Measurements from ENCODE around the gene RAP1GAP2.

RAP1GAP2 gene

GRCh38 chr17:3024346-3024745 lies 228.1 kb downstream of the RAP1GAP2 start:
- H3K27ac ChIP-seq (ENCODE audit: extremely low read depth, low read depth, low read length): no peak overlapping the region
- POLR2A ChIA-PET: no interaction called here
- no peaks in the 10 kb centered on the region for H3K4me1 ChIP-seq (ENCODE audit: control insufficient read depth, insufficient read depth, low read length)
- no peaks in the 10 kb centered on the region; the same call in none of the 2 replicates for H3K9me3 ChIP-seq (ENCODE audit: control insufficient read depth, insufficient read depth, low read depth, low read length)
- CTCF ChIA-PET: no interaction called here
- H3K36me3 ChIP-seq (ENCODE audit: control insufficient read depth in 2 of 2, insufficient read depth in 1 of 2, low read length in 2 of 2): peaks cover 14 to 52% of the 10 kb centered on the region in 2 experiments
- TF ChIP-seq ZBTB1 (tag by site-specific recombination; IDR thresholded peaks at IDR 0.05) (no peak), ZNF140 (tag by site-specific recombination; IDR thresholded peaks at IDR 0.05) (peak; percentile 96), ZNF266 (tag by site-specific recombination; IDR thresholded peaks at IDR 0.05; ENCODE audit: low read depth) (no peak), ZNF660 (tag by site-specific recombination; IDR thresholded peaks at IDR 0.05) (no peak)
- H3K4me3 ChIP-seq (ENCODE audit: low read depth, low read length): no peak overlapping the region

- POLR2A ChIA-PET: no interaction called here
- TF ChIP-seq REST (tag by site-specific recombination; IDR thresholded peaks at IDR 0.05) (peak; percentile 51; the same call in 1 of the 2 replicates), ZNF747 (tag by site-specific recombination; IDR thresholded peaks at IDR 0.05) (no peak)
- CTCF ChIA-PET: interaction anchor here (0.5 to 1.2 kb wide), 3 partner anchors 12 to 18 kb away, joined by 3 to 4 read pairs (median 3); no protein-coding TSS in a partner anchor
- H3K4me3 ChIP-seq (ENCODE audit: low read depth, low read length): no peak overlapping the region
- no peaks in the 10 kb centered on the region; the same call in none of the 2 replicates for H3K9me3 ChIP-seq (ENCODE audit: control insufficient read depth, insufficient read depth, low read depth, low read length)
- H3K4me1 ChIP-seq (ENCODE audit: control insufficient read depth, insufficient read depth, low read length): no peaks in the 10 kb centered on the region
- no peak overlapping the region for H3K27ac ChIP-seq (ENCODE audit: extremely low read depth, low read depth, low read length)
- H3K36me3 ChIP-seq (ENCODE audit: control insufficient read depth in 2 of 2, insufficient read depth in 1 of 2, low read length in 2 of 2): peaks cover 14 to 50% of the 10 kb centered on the region in 2 experiments
Measured at GRCh38 chr17:3025421-3026124, 229.3 kb downstream of the RAP1GAP2 start.

GRCh38 chr17:3026125-3026855 lies 230.1 kb downstream of the RAP1GAP2 start:
- CTCF ChIA-PET: interaction anchor here (1.2 kb wide), 1 partner anchor 13 kb away, joined by 3 read pairs; no protein-coding TSS in a partner anchor
- no peak overlapping the region for H3K4me3 ChIP-seq (ENCODE audit: low read depth, low read length)
- TF ChIP-seq ZNF133 (tag by site-specific recombination; IDR thresholded peaks at IDR 0.05) (no peak), ZNF623 (tag by site-specific recombination; IDR thresholded peaks at IDR 0.05) (no peak), KLF17 (tag by site-specific recombination; IDR thresholded peaks at IDR 0.05) (no peak), HOXA7 (CRISPR knock-in tag; IDR thresholded peaks at IDR 0.05; ENCODE audit: borderline replicate concordance) (no peak), ZNF341 (tag by site-specific recombination; IDR thresholded peaks at IDR 0.05; ENCODE audit: low read depth) (no peak), SP7 (tag by site-specific recombination; IDR thresholded peaks at IDR 0.05) (no peak), ZNF175 (tag by site-specific recombination; IDR thresholded peaks at IDR 0.05) (no peak)
- peaks cover 9 to 48% of the 10 kb centered on the region in 2 experiments for H3K36me3 ChIP-seq (ENCODE audit: control insufficient read depth in 2 of 2, insufficient read depth in 1 of 2, low read length in 2 of 2)
- POLR2A ChIA-PET: no interaction called here
- no peaks in the 10 kb centered on the region; the same call in none of the 2 replicates for H3K9me3 ChIP-seq (ENCODE audit: control insufficient read depth, insufficient read depth, low read depth, low read length)
- H3K4me1 ChIP-seq (ENCODE audit: control insufficient read depth, insufficient read depth, low read length): no peaks in the 10 kb centered on the region
- H3K27ac ChIP-seq (ENCODE audit: extremely low read depth, low read depth, low read length): no peak overlapping the region
